ENCODE measurements around the gene BNIP3.

BNIP3 gene

GRCh38 chr10:132016514-132016913 lies 34.8 kb upstream of the BNIP3 start:
- no peaks in the 10 kb centered on the region for H3K9me3 ChIP-seq (ENCODE audit: low read length)
- H3K9ac ChIP-seq (ENCODE audit: low read length), result no peak overlapping the region
- H3K4me3 ChIP-seq (ENCODE audit: low read depth in 1 of 2, low read length in 2 of 2), result no peak overlapping the region
- peaks cover 7% of the 10 kb centered on the region for H3K4me1 ChIP-seq (ENCODE audit: insufficient read depth, low read length)
- H3K27me3 ChIP-seq (ENCODE audit: control insufficient read depth in 1 of 2, insufficient read depth in 2 of 2, low read length in 2 of 2), result no peaks in the 10 kb centered on the region
- H3K27ac ChIP-seq (ENCODE audit: low read depth, low read length), result no peak overlapping the region
- no peaks in the 10 kb centered on the region for H3K36me3 ChIP-seq (ENCODE audit: insufficient read depth, low read length)

GRCh38 chr10:132011445-132011844 lies 29.7 kb upstream of the BNIP3 start:
- Histone ChIP-seq H3K27ac (ENCODE audit: low read depth, low read length) (no peak overlapping the region), H3K9ac (ENCODE audit: low read length) (no peak overlapping the region)

GRCh38 chr10:132011024-132011423 lies 29.3 kb upstream of the BNIP3 start:
- no peak overlapping the region for H3K9ac ChIP-seq (ENCODE audit: low read length)
- no peak overlapping the region for H3K27ac ChIP-seq (ENCODE audit: low read depth, low read length)
- H3K9me3 ChIP-seq (ENCODE audit: low read length), result no peaks in the 10 kb centered on the region
- H3K4me3 ChIP-seq (ENCODE audit: low read depth in 1 of 2, low read length in 2 of 2), result no peak overlapping the region
- peaks cover 16% of the 10 kb centered on the region for H3K4me1 ChIP-seq (ENCODE audit: insufficient read depth, low read length)
- no peaks in the 10 kb centered on the region for H3K27me3 ChIP-seq (ENCODE audit: control insufficient read depth in 1 of 2, insufficient read depth in 2 of 2, low read length in 2 of 2)
- H3K36me3 ChIP-seq (ENCODE audit: insufficient read depth, low read length), result no peaks in the 10 kb centered on the region

More at GRCh38 chr10:132011445-132011844, 29.7 kb upstream of the BNIP3 start:
- Histone ChIP-seq H3K27me3 (ENCODE audit: control insufficient read depth in 1 of 2, insufficient read depth in 2 of 2, low read length in 2 of 2) (no peaks in the 10 kb centered on the region), H3K9me3 (ENCODE audit: low read length) (no peaks in the 10 kb centered on the region), H3K4me3 (ENCODE audit: low read depth in 1 of 2, low read length in 2 of 2) (no peak overlapping the region), H3K4me1 (ENCODE audit: insufficient read depth, low read length) (peaks cover 16% of the 10 kb centered on the region), H3K36me3 (ENCODE audit: insufficient read depth, low read length) (no peaks in the 10 kb centered on the region)

GRCh38 chr10:132010483-132010882 lies 28.8 kb upstream of the BNIP3 start:
- Histone ChIP-seq H3K36me3 (ENCODE audit: insufficient read depth, low read length) (no peaks in the 10 kb centered on the region), H3K27ac (ENCODE audit: low read depth, low read length) (no peak overlapping the region), H3K4me1 (ENCODE audit: insufficient read depth, low read length) (peaks cover 16% of the 10 kb centered on the region), H3K9ac (ENCODE audit: low read length) (no peak overlapping the region), H3K27me3 (ENCODE audit: control insufficient read depth in 1 of 2, insufficient read depth in 2 of 2, low read length in 2 of 2) (no peaks in the 10 kb centered on the region), H3K9me3 (ENCODE audit: low read length) (no peaks in the 10 kb centered on the region), H3K4me3 (ENCODE audit: low read depth in 1 of 2, low read length in 2 of 2) (no peak overlapping the region)

- Histone ChIP-seq H3K9me3 (ENCODE audit: low read length) (no peaks in the 10 kb centered on the region), H3K27ac (ENCODE audit: low read depth, low read length) (no peak overlapping the region), H3K4me3 (ENCODE audit: low read depth in 1 of 2, low read length in 2 of 2) (no peak overlapping the region), H3K4me1 (ENCODE audit: insufficient read depth, low read length) (peaks cover 16% of the 10 kb centered on the region), H3K27me3 (ENCODE audit: control insufficient read depth in 1 of 2, insufficient read depth in 2 of 2, low read length in 2 of 2) (no peaks in the 10 kb centered on the region), H3K9ac (ENCODE audit: low read length) (no peak overlapping the region), H3K36me3 (ENCODE audit: insufficient read depth, low read length) (no peaks in the 10 kb centered on the region)
Measured at GRCh38 chr10:132009575-132009974, 27.9 kb upstream of the BNIP3 start.

- Histone ChIP-seq H3K4me3 (ENCODE audit: low read depth in 1 of 2, low read length in 2 of 2) (no peak overlapping the region), H3K4me1 (ENCODE audit: insufficient read depth, low read length) (peaks cover 10% of the 10 kb centered on the region), H3K27me3 (ENCODE audit: control insufficient read depth in 1 of 2, insufficient read depth in 2 of 2, low read length in 2 of 2) (no peaks in the 10 kb centered on the region), H3K27ac (ENCODE audit: low read depth, low read length) (no peak overlapping the region), H3K9me3 (ENCODE audit: low read length) (no peaks in the 10 kb centered on the region), H3K36me3 (ENCODE audit: insufficient read depth, low read length) (no peaks in the 10 kb centered on the region), H3K9ac (ENCODE audit: low read length) (no peak overlapping the region)
Measured at GRCh38 chr10:132007681-132008080, 26.0 kb upstream of the BNIP3 start.

- no peak overlapping the region for H3K4me3 ChIP-seq (ENCODE audit: low read depth in 1 of 2, low read length in 2 of 2)
- H3K36me3 ChIP-seq (ENCODE audit: insufficient read depth, low read length), result no peaks in the 10 kb centered on the region
- no peak overlapping the region for H3K9ac ChIP-seq (ENCODE audit: low read length)
- H3K9me3 ChIP-seq (ENCODE audit: low read length), result no peaks in the 10 kb centered on the region
- H3K4me1 ChIP-seq (ENCODE audit: insufficient read depth, low read length), result peaks cover 10% of the 10 kb centered on the region
- no peaks in the 10 kb centered on the region for H3K27me3 ChIP-seq (ENCODE audit: control insufficient read depth in 1 of 2, insufficient read depth in 2 of 2, low read length in 2 of 2)
- no peak overlapping the region for H3K27ac ChIP-seq (ENCODE audit: low read depth, low read length)
Measured at GRCh38 chr10:132006966-132007365, 25.2 kb upstream of the BNIP3 start.

GRCh38 chr10:132005147-132005546 lies 23.4 kb upstream of the BNIP3 start:
- Histone ChIP-seq H3K4me1 (ENCODE audit: insufficient read depth, low read length) (peaks cover 3% of the 10 kb centered on the region), H3K9ac (ENCODE audit: low read length) (no peak overlapping the region), H3K27me3 (ENCODE audit: control insufficient read depth in 1 of 2, insufficient read depth in 2 of 2, low read length in 2 of 2) (no peaks in the 10 kb centered on the region), H3K4me3 (ENCODE audit: low read depth in 1 of 2, low read length in 2 of 2) (no peak overlapping the region), H3K9me3 (ENCODE audit: low read length) (no peaks in the 10 kb centered on the region), H3K36me3 (ENCODE audit: insufficient read depth, low read length) (no peaks in the 10 kb centered on the region), H3K27ac (ENCODE audit: low read depth, low read length) (no peak overlapping the region)

- H3K36me3 ChIP-seq (ENCODE audit: insufficient read depth, low read length), result no peaks in the 10 kb centered on the region
- no peaks in the 10 kb centered on the region for H3K9me3 ChIP-seq (ENCODE audit: low read length)
- no peak overlapping the region for H3K4me3 ChIP-seq (ENCODE audit: low read depth in 1 of 2, low read length in 2 of 2)
- H3K9ac ChIP-seq (ENCODE audit: low read length), result no peak overlapping the region
- no peaks in the 10 kb centered on the region for H3K27me3 ChIP-seq (ENCODE audit: control insufficient read depth in 1 of 2, insufficient read depth in 2 of 2, low read length in 2 of 2)
- no peak overlapping the region for H3K27ac ChIP-seq (ENCODE audit: low read depth, low read length)
- H3K4me1 ChIP-seq (ENCODE audit: insufficient read depth, low read length), result peaks cover 3% of the 10 kb centered on the region
Measured at GRCh38 chr10:132004052-132004451, 22.3 kb upstream of the BNIP3 start.

- no peak overlapping the region for H3K4me3 ChIP-seq (ENCODE audit: low read depth in 1 of 2, low read length in 2 of 2)
- H3K4me1 ChIP-seq (ENCODE audit: insufficient read depth, low read length), result peaks cover 3% of the 10 kb centered on the region
- no peak overlapping the region for H3K9ac ChIP-seq (ENCODE audit: low read length)
- no peak overlapping the region for H3K27ac ChIP-seq (ENCODE audit: low read depth, low read length)
- H3K36me3 ChIP-seq (ENCODE audit: insufficient read depth, low read length), result no peaks in the 10 kb centered on the region
- no peaks in the 10 kb centered on the region for H3K9me3 ChIP-seq (ENCODE audit: low read length)
- no peaks in the 10 kb centered on the region for H3K27me3 ChIP-seq (ENCODE audit: control insufficient read depth in 1 of 2, insufficient read depth in 2 of 2, low read length in 2 of 2)
Measured at GRCh38 chr10:132003282-132003924, 21.7 kb upstream of the BNIP3 start.

GRCh38 chr10:132002004-132002403 lies 20.3 kb upstream of the BNIP3 start:
- Histone ChIP-seq H3K27me3 (ENCODE audit: control insufficient read depth in 1 of 2, insufficient read depth in 2 of 2, low read length in 2 of 2) (no peaks in the 10 kb centered on the region), H3K27ac (ENCODE audit: low read depth, low read length) (no peak overlapping the region), H3K4me1 (ENCODE audit: insufficient read depth, low read length) (peaks cover 17% of the 10 kb centered on the region), H3K4me3 (ENCODE audit: low read depth in 1 of 2, low read length in 2 of 2) (no peak overlapping the region), H3K9me3 (ENCODE audit: low read length) (no peaks in the 10 kb centered on the region), H3K9ac (ENCODE audit: low read length) (no peak overlapping the region), H3K36me3 (ENCODE audit: insufficient read depth, low read length) (no peaks in the 10 kb centered on the region)

- Histone ChIP-seq H3K27me3 (ENCODE audit: control insufficient read depth in 1 of 2, insufficient read depth in 2 of 2, low read length in 2 of 2) (no peaks in the 10 kb centered on the region), H3K4me3 (ENCODE audit: low read depth in 1 of 2, low read length in 2 of 2) (no peak overlapping the region), H3K36me3 (ENCODE audit: insufficient read depth, low read length) (no peaks in the 10 kb centered on the region), H3K27ac (ENCODE audit: low read depth, low read length) (no peak overlapping the region), H3K4me1 (ENCODE audit: insufficient read depth, low read length) (peaks cover 23% of the 10 kb centered on the region), H3K9me3 (ENCODE audit: low read length) (no peaks in the 10 kb centered on the region), H3K9ac (ENCODE audit: low read length) (no peak overlapping the region)
Measured at GRCh38 chr10:132001238-132001972, 19.7 kb upstream of the BNIP3 start.
